RWPE2 (cell line): ENCODE measurements around the gene SYCP2L.
"Not testable (repeated sequence)": the region's sequence is repeated elsewhere in the genome, so short reads cannot be mapped to it uniquely, and the experiment has no call there.

Source experiments
- ATAC-seq: fragments of 200-7000 bp; cut with Tn5 transposase; 3 replicates; pipeline ENCODE4 v1.9.1; 2021; ENCODE audit warnings: low read depth
- DNase-seq: peaks from one replicate; pipeline ENCODE4 v3.0.0-alpha.2; 2020; ENCODE audit warnings: low spot score
- H3K27ac ChIP-seq: fragments of 450-650 bp; 2 replicates; pipeline ENCODE4 v1.5.1; 2017; ENCODE audit warnings: mild to moderate bottlenecking; ENCODE audit not compliant: poor library complexity, severe bottlenecking
- H3K27me3 ChIP-seq: fragments of 250-450 bp; sonication (Bioruptor Pico); 2 replicates; pipeline ENCODE4 v1.5.1; 2021; ENCODE audit warnings: mild to moderate bottlenecking, moderate library complexity; ENCODE audit not compliant: insufficient read depth, poor library complexity, severe bottlenecking
- H3K36me3 ChIP-seq: fragments of 250-450 bp; sonication (Bioruptor Pico); 2 replicates; pipeline ENCODE4 v1.5.1; 2020; ENCODE audit warnings: low read depth, mild to moderate bottlenecking, moderate library complexity
- H3K4me1 ChIP-seq: fragments of 250-450 bp; sonication (Bioruptor Pico); 2 replicates; pipeline ENCODE4 v1.5.1; 2021; ENCODE audit warnings: mild to moderate bottlenecking, moderate library complexity; ENCODE audit not compliant: insufficient read depth, poor library complexity, severe bottlenecking
- H3K4me3 ChIP-seq: fragments of 250-450 bp; sonication (Bioruptor Pico); 2 replicates; pipeline ENCODE4 v1.5.1; 2021; ENCODE audit warnings: mild to moderate bottlenecking, moderate library complexity; ENCODE audit not compliant: severe bottlenecking
- H3K9me3 ChIP-seq: fragments of 250-450 bp; sonication (Bioruptor Pico); 2 replicates; pipeline ENCODE4 v1.5.1; 2021; ENCODE audit warnings: mild to moderate bottlenecking, moderate library complexity; ENCODE audit not compliant: severe bottlenecking
- CTCF ChIP-seq: fragments of 450-650 bp; IDR thresholded peaks from one replicate; pipeline ENCODE4 v1.5.1; 2017; ENCODE audit warnings: mild to moderate bottlenecking, moderate library complexity; ENCODE audit not compliant: poor library complexity, severe bottlenecking

SYCP2L gene

GRCh38 chr6:10981409-10981808 is 94.6 kb downstream of the SYCP2L start:
- Histone ChIP-seq H3K27me3 (no peaks in the 10 kb centered on the region), H3K4me1 (no peaks in the 10 kb centered on the region), H3K4me3 (no peak overlapping the region), H3K9me3 (no peaks in the 10 kb centered on the region), H3K36me3 (no peaks in the 10 kb centered on the region), H3K27ac (no peak overlapping the region)
- ATAC-seq (no peak), DNase-seq (no peak)
- no peak for TF ChIP-seq CTCF

GRCh38 chr6:10984959-10985358 is 98.1 kb downstream of the SYCP2L start:
- not testable (repeated sequence) for H3K4me1 ChIP-seq, H3K27ac ChIP-seq, ATAC-seq, H3K4me3 ChIP-seq, H3K27me3 ChIP-seq, H3K36me3 ChIP-seq, DNase-seq, H3K9me3 ChIP-seq

- Histone ChIP-seq H3K4me1 (no peaks in the 10 kb centered on the region), H3K27me3 (no peaks in the 10 kb centered on the region)
These were observed 102.7 kb downstream of the SYCP2L start for GRCh38 chr6:10989587-10989986.

GRCh38 chr6:10991115-10991514 is 104.3 kb downstream of the SYCP2L start:
- Histone ChIP-seq H3K9me3 (no peaks in the 10 kb centered on the region), H3K4me3 (no peak overlapping the region), H3K27me3 (no peaks in the 10 kb centered on the region), H3K36me3 (no peaks in the 10 kb centered on the region), H3K4me1 (no peaks in the 10 kb centered on the region), H3K27ac (no peak overlapping the region)
- TF ChIP-seq CTCF = no peak
- ATAC-seq (no peak), DNase-seq (no peak)

More at GRCh38 chr6:10989587-10989986, 102.7 kb downstream of the SYCP2L start:
- ATAC-seq (no peak), DNase-seq (no peak)
- no peaks in the 10 kb centered on the region for H3K36me3 ChIP-seq
- H3K9me3 ChIP-seq = no peaks in the 10 kb centered on the region
- no peak overlapping the region for H3K27ac ChIP-seq
- H3K4me3 ChIP-seq = no peak overlapping the region
- no peak for TF ChIP-seq CTCF

- DNase-seq = no peak
- ATAC-seq = no peak
- no peaks in the 10 kb centered on the region for H3K9me3 ChIP-seq
- no peaks in the 10 kb centered on the region for H3K27me3 ChIP-seq
- no peak for TF ChIP-seq CTCF
- no peak overlapping the region for H3K27ac ChIP-seq
- no peak overlapping the region for H3K4me3 ChIP-seq
- H3K4me1 ChIP-seq = no peaks in the 10 kb centered on the region
- H3K36me3 ChIP-seq = no peaks in the 10 kb centered on the region
These were observed 107.0 kb downstream of the SYCP2L start for GRCh38 chr6:10993896-10994295.
